SIG-M5 treated with dmso at 0.1 percent for 504 hours (cell line): ENCODE measurements around the gene DYNC2H1.

Experiments
- DNase-seq: peaks from one replicate; lab custom pipeline; 2025; ENCODE audit not compliant: unreplicated experiment; lab: John Stamatoyannopoulos, UW

DYNC2H1 gene

DNA sequence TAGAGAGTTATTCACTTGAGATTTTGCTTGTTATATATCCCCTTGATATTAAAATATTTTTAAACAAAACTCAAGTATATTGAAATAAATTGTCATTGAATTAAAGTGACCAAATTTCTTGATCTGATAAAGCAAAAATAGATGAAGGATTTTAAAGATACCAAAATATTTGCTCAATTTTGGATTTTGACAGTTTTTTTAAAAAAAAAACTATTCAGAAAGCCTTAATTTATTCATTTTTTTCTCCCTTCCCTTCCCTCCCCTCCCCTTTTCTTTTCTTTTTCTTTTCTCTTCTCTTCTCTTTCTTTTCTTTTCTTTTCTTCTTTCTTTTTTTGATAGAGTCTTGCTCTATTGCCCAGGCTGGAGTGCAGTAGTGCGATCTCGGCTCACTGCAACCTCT is 163.7 kb downstream of the DYNC2H1 start:
- no peak for DNase-seq

DNA sequence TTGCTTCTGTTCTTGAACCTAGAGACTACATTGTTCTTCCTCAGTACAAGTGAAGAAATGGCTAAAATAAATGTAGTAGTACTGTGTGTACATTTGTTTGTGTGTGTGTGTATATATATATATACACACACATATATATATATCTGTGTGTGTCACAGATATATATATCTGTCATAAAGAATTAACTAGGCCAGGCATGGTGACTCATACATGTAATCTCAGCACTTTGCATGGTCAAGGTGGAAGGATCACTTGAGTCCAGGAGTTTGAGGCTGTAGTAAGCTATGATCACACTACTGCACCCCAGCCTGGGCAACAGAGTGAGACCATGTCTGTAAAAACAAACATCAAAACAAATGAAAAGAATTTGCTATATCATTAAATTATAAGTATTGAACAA is 164.8 kb downstream of the DYNC2H1 start:
- no peak for DNase-seq

DNA sequence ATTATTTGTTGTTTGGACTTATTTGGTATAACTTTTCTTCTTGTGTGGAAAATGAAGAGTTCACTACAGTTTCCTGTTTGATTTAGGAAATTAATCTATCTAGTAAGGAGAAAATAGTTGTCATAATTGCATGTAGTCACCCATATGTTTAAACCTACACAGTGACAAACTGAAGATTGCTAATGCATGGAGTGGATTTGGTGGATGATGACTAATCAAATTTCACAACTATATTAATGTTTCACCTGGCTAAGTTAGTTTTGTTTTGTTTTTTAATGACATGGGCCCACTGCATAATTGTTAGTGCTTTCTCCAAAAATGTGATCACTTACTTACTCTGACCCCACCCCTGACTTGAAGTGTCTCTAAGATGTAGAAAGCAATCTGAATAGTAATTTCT is 170.6 kb downstream of the DYNC2H1 start:
- DNase-seq = no peak

DNA sequence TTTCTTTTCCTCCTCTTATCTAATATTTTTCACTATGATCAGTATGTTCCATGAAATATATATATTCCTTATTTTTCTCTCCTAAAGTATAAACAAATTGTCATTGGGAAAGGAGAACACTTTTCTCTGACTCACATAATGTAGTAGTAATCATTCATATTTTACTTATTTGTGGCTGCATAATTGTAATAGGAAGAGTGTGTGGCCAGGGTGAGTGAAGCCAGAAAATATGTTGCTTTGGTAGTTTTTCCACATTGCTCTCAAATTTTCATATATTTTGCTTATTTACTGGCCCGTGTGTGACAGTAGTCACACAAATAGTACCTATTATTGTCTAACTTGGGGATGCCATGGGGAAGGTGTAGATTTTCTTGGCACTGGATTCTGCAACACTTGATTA is 172.1 kb downstream of the DYNC2H1 start:
- no peak for DNase-seq

DNA sequence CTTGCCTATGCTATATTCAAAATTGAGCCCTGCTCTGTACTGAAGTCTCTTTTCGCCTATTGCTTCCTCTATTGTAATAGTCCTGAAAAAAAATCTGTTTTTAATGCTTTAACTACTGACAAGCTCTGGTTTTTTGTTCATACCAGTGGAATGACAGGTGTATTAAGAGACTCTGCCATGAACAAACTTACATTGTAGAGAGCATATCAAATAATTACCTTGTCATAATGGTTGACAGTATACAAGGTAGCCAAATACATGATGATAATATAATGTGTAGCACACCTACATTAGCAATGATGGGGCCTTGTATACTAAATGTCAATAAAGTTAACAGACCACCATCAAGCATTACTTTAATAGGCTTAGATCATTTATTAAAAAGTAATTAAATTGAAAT is 175.0 kb downstream of the DYNC2H1 start:
- no peak for DNase-seq

DNA sequence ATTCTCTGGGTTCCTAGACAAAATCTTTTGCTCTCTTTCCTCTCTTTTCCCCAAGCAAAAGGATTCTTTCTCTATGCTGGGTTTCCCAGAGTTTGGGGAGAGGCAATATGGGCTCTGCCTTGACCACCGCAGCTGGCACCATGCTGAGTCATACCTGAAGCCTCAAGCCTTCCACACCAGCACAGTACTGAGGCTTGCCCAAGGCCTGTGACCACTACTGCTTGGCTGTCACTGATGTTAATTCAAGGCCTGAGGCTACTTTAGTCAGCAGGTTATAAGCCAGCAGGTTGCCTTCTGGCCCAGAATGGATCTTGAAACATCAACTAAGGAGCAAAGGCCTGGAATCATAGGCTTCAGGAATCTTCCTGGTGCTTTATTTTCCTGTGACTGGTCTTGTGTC is 185.3 kb downstream of the DYNC2H1 start:
- no peak for DNase-seq

DNA sequence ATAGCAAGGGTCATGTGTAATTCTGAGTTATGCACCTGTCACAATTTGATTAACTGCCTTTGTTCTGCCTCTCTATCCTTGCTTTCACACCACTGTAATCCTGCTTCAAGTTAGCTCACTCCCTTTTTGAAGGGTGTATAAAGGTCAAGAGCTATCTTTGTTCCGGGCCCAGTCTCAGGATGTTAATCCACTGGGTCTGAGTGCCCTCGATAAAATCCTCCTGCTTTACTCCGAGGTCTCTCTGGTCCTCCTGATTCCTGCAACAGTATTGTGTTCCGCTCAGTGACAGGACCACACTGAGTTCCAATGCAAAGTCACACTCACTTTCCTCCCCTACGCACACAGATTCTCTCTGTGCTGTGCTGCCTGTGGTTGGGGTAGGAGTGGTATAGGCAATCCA is 186.5 kb downstream of the DYNC2H1 start:
- no peak for DNase-seq

DNA sequence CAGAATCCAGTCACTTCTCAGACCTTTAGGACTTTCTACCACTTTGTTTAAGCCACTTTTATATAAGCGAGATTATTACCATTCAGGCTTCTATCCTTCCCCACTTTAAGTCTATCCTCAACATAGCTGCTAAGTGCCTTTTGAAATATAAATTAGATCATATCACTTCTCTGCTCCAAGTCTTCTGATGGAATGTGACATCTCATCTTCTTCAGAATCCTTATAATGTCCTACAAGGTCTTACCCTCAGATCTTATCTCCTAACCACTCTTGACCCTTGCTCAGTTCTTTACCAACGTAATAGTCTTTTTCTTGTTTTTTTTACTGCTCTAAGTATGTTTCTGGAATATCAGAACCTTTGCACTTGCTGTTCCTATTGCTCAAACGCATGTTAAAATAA is 188.7 kb downstream of the DYNC2H1 start:
- DNase-seq = no peak

DNA sequence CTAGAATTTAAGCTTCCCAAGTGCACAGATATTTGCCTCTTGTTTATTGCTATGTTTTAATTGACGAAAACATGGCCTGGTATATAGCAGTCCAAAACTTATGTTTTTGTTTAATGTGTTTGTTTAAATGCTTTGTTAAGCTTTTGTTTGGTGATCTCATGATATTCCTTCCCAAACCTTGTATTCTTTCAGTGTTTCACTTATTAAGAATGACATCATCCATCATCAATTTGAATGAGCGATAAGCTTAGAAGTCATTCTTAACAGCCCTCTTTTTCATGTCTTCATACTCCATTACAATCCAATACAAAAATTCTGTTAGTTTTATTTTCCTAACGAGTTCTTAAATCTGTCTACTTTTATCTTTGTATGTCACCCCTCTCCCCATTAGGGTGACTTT is 206.0 kb downstream of the DYNC2H1 start:
- no peak for DNase-seq

DNA sequence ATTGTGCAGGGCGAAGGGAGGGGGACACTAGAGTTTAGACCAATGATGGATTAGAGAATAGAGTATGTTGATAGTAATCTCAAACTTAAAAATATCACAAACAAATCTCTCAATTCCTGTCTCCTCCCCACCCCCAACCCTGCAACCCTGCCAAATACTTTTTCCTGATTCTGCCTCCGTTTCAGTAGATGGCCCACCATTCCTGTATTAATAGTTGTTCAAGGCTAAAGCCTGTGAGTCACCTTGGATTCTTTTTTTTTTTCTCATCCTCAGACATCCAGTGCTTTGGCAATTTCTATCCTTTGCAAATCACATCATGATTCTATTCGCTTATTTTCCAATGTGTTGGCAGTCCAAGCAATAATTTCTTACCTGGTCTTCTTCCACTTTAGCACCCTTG is 207.9 kb downstream of the DYNC2H1 start:
- DNase-seq = no peak

DNA sequence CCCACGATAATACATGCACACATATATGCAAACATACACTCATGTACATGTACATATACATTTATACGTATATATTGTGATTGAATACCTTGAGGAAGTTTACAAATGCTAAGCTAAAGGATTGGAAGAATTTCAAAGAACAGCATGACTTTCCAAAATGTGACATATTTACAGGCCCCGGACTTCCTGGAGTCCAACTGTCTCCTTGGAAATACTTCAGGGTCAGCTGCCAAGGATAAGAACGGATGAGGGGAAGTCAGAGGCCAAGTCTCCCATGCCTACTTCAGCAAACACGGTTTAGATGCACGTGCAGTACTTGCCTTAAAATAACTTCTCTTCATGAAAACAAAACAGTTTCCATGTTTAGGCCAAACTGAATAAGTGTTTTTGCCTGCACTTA is 213.6 kb downstream of the DYNC2H1 start:
- no peak for DNase-seq

DNA sequence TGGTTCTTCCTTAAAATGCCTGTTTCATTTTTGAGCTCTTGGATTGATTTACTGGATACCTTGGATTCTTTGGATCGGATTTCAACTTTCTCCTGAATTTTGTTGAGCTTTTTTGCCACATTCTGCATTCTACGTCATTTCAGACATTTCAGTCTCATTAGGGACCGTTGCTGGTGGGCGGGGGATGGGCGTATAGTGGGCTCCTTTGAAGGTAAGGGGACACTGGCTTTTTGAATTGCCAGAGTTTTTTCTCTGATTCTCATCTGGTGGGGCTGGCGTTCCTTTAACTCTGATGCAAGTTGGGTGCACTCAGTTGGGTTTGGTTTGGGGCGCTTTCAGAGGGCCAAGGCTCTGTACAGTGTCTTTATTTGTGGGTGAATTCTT is 216.5 kb downstream of the DYNC2H1 start:
- no peak for DNase-seq

DNA sequence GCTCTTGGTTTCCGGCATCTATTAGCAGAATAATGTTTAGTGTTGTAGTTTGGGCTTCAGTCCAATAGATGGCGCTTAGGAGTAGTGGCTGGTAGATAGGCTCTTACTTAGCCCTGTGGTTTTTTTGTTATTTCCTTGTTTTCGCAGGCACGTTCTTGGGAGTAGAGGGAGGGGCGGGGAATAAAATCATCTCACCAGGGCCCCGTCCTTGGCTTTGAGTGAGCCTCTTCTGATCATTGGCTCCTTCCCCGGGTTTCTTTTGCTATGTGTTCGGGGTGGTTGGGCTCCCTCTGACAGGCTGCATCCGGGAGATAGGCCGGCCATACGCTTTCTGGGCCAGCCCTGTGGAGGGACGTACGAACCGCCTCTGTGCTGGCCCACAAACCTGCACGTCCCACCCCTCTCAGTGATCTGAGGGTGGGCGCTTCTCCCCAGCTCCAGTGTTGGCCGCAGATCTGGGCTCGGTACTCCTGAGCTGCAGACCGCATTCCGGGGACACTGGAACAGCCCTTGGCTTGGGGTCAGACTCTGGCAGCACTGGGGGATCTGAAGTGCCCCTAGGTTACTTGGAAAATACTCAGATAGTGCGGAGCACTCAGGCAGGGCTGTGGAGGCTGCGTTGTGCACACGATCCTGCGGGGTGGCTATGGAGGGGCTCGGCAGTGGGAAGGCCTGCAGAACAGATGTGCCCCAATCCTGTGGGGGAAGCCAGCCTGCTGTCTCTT is 217.0 kb downstream of the DYNC2H1 start:
- DNase-seq = peak; percentile 75

DNA sequence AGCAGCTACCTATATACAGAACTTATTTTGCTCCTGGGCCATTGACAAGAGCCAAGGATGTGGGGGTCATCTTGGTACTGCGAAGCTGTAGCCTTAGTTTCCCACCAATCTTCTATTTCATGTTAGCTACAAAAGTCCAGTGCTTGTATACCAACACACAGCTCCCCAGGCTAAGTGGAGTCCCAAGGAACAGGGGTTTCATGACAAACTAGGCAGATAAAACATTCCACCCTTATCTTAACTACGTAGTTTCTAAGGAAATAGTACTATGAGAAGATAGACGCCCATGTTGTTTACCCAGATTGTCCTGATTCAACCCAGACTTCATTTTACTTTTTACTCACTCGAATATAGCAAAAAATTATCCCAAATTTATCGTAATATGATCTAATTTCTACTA is 218.5 kb downstream of the DYNC2H1 start:
- DNase-seq = no peak

DNA sequence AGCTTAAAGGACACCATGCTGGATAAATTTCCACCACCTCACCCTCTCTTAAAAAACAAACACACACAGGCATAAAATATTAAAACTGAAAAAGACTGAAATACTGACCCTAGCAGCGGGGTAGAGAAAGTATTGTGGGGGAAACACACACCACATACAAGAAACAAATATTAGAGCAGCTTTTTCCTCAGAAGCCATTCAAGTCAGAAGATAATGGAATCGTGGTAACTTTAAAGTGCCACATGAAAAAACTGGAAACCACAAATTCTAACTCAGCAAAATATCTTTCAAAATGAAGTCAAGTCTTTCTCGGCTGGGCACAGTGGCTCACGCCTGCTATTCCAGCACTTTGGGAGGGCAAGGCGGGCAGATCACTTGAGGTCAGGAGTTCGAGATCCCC is 223.2 kb downstream of the DYNC2H1 start:
- DNase-seq = no peak

DNA sequence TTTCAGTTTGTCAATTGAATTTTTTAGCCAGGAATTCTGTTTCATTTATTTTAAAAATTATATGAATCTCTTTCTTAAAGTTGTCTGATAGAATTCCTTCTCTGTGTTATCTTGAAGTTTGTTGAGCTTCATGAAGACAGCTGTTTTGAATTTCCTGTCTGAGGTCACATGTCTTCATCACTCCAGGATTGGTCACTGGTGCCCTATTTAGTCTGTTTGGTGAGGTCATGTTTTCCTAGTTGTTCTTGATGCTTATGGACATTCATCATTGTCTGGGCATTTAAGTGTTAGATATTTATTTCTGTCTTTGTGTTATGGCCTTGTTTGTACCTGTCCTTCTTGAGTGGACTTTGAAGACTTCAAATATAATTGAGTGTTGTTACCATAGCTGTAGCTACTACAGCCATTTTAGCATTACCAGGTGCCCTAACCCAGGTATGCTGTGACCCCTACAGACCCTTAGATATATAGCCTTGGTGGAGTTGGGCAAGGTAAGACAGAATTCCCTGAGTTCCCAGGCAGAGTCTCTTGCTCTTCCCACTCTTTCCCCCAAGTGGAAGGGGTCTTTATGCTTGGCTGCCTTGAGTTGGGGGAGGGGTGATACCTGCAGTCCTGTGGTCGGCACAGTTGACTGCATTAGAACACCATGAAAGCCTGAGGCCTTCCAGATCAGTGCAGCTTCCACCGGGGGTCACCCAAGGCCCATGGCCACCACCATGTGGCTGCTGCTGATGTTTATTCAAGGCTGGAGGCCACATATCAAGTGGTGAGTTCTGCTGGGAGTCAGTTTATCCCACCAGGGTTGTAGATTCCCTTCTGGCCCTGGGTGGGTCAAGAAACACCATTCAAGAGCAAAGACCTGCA is 229.6 kb downstream of the DYNC2H1 start:
- DNase-seq = no peak

DNA sequence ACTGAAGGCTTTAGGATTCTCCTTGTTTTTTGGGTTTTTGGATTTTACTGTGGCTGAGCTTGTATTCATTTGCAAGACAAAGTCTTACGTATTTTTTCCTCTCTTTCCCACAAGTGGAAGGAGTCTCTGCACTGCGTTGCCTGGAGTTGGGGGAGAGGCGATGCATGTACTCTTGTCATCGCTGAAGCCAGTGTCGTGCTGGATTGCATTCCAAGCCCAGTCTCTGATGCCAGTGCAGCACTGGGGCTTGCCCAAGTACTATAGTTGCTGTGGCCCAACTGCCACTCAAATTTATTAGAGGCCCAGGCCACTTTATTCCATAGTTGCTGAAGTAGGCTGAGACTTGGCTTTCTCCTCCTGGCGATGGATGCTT is 230.2 kb downstream of the DYNC2H1 start:
- no peak for DNase-seq

DNA sequence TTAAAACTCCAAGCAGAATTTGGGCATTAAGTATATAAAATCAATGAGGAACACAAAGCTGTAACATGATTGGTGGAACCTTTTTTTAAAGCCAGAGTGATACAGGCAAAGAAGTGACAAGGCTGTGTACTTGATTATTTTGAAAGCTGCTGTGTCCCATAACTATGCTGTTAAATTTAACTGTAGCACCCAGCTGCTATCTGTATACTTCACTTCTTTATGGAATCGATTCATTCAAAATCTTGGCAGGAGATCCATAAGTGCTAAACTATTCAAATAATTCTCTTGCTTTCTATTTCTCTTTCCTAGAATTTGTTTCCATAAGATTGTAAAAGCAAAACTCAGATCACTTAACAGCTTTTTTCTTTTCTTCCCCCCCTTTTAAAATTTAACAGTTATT is 231.7 kb downstream of the DYNC2H1 start:
- DNase-seq = no peak

DNA sequence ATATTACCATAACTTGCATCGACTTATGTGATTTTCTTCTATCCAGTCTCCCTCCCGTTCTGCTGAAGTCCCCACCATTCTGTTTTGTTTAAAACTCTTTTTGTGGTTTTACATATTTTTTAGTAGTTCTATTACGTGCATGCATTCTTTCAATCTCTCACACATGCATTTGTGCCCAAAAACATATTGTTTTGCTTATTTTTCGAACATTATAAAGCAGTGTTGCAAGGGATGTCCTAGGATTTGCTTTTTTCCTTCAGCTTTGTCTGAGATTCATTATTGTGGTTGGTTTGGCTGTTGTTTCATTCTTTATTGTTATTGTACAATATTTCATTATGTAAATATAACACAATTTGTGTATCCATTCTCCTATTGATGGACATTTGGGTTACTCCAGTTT is 235.7 kb downstream of the DYNC2H1 start:
- no peak for DNase-seq

DNA sequence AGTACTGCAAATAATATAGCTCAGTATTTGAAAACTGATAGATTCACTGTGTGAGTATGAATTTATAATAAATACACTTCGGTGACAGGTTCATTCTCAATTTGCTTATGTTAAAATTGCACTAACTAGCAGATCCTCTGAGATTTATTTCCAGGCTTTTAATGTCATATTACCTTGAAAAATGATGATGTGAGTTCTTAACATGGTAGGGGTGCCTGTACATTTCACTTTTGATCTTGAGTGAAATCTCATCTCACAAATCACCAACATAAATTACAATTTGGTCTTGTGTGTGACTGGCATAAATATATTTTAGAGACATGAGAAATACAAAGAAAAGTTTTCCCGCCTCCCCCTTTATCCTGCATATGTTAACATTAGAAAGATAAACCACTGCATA is 240.4 kb downstream of the DYNC2H1 start:
- DNase-seq = no peak

DNA sequence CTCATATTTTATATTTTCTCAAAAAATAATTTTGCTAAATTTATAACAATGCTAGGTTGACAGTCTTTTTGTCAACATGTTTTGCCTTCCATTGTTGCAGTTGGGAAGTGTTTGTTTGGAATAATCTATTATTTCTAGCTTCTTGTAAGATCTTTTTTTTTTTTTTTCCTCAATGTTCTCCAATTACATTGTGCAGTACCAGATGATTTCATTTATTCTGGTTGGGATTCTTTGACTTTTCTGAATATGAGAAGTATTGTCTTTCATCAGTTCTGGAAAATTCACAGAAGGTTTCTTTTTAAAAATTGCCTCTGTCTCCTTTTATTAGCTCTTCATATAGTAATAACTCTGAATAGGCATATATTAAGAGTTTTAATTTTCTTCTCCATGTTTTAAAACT is 245.4 kb downstream of the DYNC2H1 start:
- DNase-seq = no peak

DNA sequence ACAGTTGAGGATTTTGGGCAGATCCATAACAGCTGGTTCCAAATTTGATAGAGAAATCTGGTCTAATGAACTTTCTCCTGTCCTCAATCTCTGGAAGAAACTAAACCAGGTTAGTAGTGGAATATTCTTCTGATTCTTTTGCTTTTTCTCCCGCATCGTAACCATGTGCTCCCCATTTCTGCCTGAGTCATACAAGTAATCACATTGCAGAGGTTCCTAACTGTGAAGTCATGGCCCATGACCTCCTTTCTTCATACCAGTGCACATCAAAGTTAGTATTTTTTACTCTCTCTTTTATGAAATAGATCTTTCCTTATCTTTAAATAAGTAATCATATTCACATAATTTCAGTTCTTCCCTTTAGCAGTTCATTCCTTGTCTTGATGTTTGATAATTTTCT is 249.0 kb downstream of the DYNC2H1 start:
- DNase-seq = no peak

DNA sequence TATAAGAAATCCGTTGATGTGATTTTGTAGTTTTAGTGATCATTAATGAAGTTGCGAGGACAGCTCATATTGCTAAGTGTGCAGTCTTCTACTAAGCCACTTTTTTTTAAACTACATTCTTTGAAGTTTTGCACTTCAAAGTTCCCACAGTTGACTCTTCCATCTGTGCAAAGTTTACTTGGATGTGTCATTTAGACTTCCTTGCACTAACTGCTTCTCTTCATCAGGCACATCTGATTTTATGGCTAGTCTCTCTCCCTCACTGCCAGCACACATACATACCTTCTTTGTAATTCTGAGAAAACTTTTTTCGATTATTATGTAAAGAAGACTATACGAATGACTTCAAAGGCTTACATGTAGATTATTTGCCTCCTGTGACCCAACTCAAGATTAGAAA is 250.0 kb downstream of the DYNC2H1 start:
- no peak for DNase-seq
